Measurements from ENCODE around the gene CRABP2. TPM values are rescaled to one million over a fixed set of nuclear protein-coding genes. Genes with fewer than 3 reads are reported as not detected.
A peak's percentile ranks its signal among the peaks of the same experiment; 100 is the strongest.

Gene CRABP2
- polyA plus RNA-seq (2013, experiment 1 of 4): 697 TPM
- 522 TPM for polyA plus RNA-seq (2013, experiment 2 of 4)
- polyA plus RNA-seq (2013, experiment 3 of 4): 545 TPM
- 604 TPM for polyA plus RNA-seq (2013, experiment 4 of 4)

DNA sequence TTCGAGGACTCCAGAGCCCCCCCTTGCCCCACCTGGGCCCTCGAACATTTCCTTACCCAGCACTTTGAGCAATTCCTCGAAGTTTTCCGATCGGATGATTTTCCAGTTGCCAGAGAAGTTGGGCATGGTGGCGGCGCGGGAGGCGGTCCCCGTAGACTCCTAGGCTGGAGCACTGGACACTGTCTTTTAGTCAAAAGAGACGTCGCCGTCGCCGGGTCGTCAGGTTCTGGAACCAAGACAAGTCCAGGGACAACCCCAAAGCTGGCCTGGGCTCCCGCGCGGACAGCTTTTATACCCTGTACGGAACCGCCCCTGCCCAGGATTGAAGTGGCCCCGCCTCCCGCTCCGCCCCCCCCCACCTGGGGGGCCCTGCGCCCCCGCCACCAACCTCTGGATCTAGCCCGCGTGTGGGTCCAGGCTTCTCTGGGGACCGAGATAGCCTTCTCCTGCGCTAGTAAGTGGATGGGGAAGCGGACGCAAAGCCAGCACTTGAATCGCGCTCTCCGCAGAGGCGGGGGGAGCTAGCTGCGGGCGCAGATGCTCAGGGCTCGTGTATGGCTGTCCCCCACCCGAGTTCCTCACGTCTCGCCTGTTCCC lies at the start of gene CRABP2:
Gene CRABP2 (minus strand): TSS at position 263 of the 597 bp plus-strand sequence. CDS start 137 bp downstream, at position 126.
- WGBS, 2 experiments: 0 to 1% methylated on average over 42 of the region's 42 CpGs

GRCh38 chr1:156754219-156754618 lies 48.8 kb upstream of the CRABP2 start:
- H3K9me3 ChIP-seq (ENCODE audit: control insufficient read depth, low read length): no peaks in the 10 kb centered on the region
- H3K27ac ChIP-seq (ENCODE audit: insufficient read depth, low read depth, low read length, poor library complexity, severe bottlenecking): no peak overlapping the region
- H3K36me3 ChIP-seq (ENCODE audit: control insufficient read depth, insufficient read depth, low read length): no peaks in the 10 kb centered on the region
- WGBS, 2 experiments: 91 to 93% methylated on average over 8 of the region's 8 CpGs
- H3K27me3 ChIP-seq (ENCODE audit: control insufficient read depth, insufficient read depth, low read length, poor library complexity, severe bottlenecking): no peaks in the 10 kb centered on the region
- H3K4me1 ChIP-seq (ENCODE audit: control insufficient read depth, insufficient read depth, low read length): peaks cover 13% of the 10 kb centered on the region
- no peak overlapping the region for H3K4me3 ChIP-seq (ENCODE audit: insufficient read depth, low read depth, low read length)

More for the DNA sequence above, at the start of gene CRABP2:
- H3K27ac ChIP-seq (ENCODE audit: insufficient read depth, low read depth, low read length, poor library complexity, severe bottlenecking): peak within 1 kb of the TSS; percentile 84
- H3K27me3 ChIP-seq (ENCODE audit: control insufficient read depth, insufficient read depth, low read length, poor library complexity, severe bottlenecking): peaks cover 4% of the 10 kb centered on the region
- H3K4me1 ChIP-seq (ENCODE audit: control insufficient read depth, insufficient read depth, low read length): peaks cover 53% of the 10 kb centered on the region
- peak within 1 kb of the TSS; percentile 55 for H3K4me3 ChIP-seq (ENCODE audit: insufficient read depth, low read depth, low read length)
- H3K36me3 ChIP-seq (ENCODE audit: control insufficient read depth, insufficient read depth, low read length): no peaks in the 10 kb centered on the region
- H3K9me3 ChIP-seq (ENCODE audit: control insufficient read depth, low read length): no peaks in the 10 kb centered on the region

DNA sequence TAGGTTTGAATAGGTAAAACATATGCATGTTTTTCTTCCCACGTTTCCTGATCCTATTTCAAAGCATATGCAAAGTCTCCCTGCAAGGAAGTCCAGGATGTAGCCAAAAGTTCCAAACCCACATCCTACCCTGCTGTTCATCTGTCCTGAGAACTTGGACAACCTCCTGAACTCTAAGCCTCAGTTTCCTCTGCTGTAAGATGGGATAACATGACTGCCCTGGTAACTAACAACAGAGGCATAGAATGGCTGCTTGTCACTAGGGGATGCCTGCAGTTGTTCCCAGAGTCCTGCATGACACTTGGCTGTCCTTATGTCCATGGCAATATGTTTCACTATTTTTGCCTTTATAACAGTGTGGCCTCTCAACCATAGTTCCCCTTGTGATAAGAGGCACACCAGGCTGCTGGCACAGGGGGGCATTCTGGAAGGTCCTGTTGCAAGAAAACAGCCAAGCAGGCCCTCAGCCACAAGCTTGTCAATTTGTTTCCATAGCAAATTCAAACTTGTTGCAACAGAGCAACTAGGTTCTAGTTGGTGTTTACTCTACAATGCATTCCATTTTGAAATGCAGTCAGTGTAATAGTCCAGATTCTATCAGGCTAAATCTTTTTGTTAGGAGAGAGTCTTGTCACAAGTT lies 47.6 kb upstream of the CRABP2 start:
- Histone ChIP-seq H3K9me3 (ENCODE audit: control insufficient read depth, low read length) (no peaks in the 10 kb centered on the region), H3K27ac (ENCODE audit: insufficient read depth, low read depth, low read length, poor library complexity, severe bottlenecking) (no peak overlapping the region), H3K4me3 (ENCODE audit: insufficient read depth, low read depth, low read length) (peak overlapping the region; percentile 72), H3K36me3 (ENCODE audit: control insufficient read depth, insufficient read depth, low read length) (no peaks in the 10 kb centered on the region), H3K4me1 (ENCODE audit: control insufficient read depth, insufficient read depth, low read length) (peaks cover 26% of the 10 kb centered on the region), H3K27me3 (ENCODE audit: control insufficient read depth, insufficient read depth, low read length, poor library complexity, severe bottlenecking) (no peaks in the 10 kb centered on the region)
- 60 to 85% methylated on average over 1 of the region's 1 CpG for WGBS, 2 experiments

GRCh38 chr1:156751757-156752481 lies 46.5 kb upstream of the CRABP2 start:
- no peaks in the 10 kb centered on the region for H3K9me3 ChIP-seq (ENCODE audit: control insufficient read depth, low read length)
- H3K4me1 ChIP-seq (ENCODE audit: control insufficient read depth, insufficient read depth, low read length): peaks cover 33% of the 10 kb centered on the region
- peak overlapping the region; percentile 79 for H3K27ac ChIP-seq (ENCODE audit: insufficient read depth, low read depth, low read length, poor library complexity, severe bottlenecking)
- WGBS, 2 experiments: 0% methylated on average over 68 of the region's 68 CpGs
- H3K4me3 ChIP-seq (ENCODE audit: insufficient read depth, low read depth, low read length): peak overlapping the region; percentile 72
- no peaks in the 10 kb centered on the region for H3K36me3 ChIP-seq (ENCODE audit: control insufficient read depth, insufficient read depth, low read length)
- no peaks in the 10 kb centered on the region for H3K27me3 ChIP-seq (ENCODE audit: control insufficient read depth, insufficient read depth, low read length, poor library complexity, severe bottlenecking)

DNA sequence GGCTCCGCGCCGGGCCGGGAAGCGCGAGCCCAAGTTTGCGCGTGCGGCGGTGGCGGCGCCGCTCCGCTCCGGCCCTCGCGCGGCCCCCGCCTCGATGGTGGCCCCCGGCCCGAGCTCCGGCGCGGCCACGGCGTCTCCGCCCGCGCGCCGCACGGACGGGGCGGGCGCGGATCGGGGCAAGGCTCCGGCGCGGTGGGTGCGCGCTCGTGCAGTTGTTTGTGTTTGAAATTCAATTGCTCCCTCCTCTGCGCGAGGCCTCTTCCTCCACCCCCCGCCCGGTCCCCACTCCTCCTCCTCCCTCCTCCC lies 46.0 kb upstream of the CRABP2 start, which contains the start of gene HDGF:
Gene HDGF (minus strand): TSS at position 225 of the 306 bp plus-strand sequence. CDS start 246 bp downstream, outside the sequence.
- H3K9me3 ChIP-seq (ENCODE audit: control insufficient read depth, low read length): no peaks in the 10 kb centered on the region

GRCh38 chr1:156750711-156751450 lies 45.5 kb upstream of the CRABP2 start:
- H3K27ac ChIP-seq (ENCODE audit: insufficient read depth, low read depth, low read length, poor library complexity, severe bottlenecking): peak overlapping the region; percentile 2
- no peaks in the 10 kb centered on the region for H3K9me3 ChIP-seq (ENCODE audit: control insufficient read depth, low read length)
- H3K4me3 ChIP-seq (ENCODE audit: insufficient read depth, low read depth, low read length): peak overlapping the region; percentile 72
- H3K4me1 ChIP-seq (ENCODE audit: control insufficient read depth, insufficient read depth, low read length): peaks cover 38% of the 10 kb centered on the region
- WGBS, 2 experiments: 0 to 1% methylated on average over 64 of the region's 64 CpGs
- no peaks in the 10 kb centered on the region for H3K36me3 ChIP-seq (ENCODE audit: control insufficient read depth, insufficient read depth, low read length)
- H3K27me3 ChIP-seq (ENCODE audit: control insufficient read depth, insufficient read depth, low read length, poor library complexity, severe bottlenecking): no peaks in the 10 kb centered on the region

More for the DNA sequence above, 46.0 kb upstream of the CRABP2 start, which contains the start of gene HDGF:
- H3K27me3 ChIP-seq (ENCODE audit: control insufficient read depth, insufficient read depth, low read length, poor library complexity, severe bottlenecking): no peaks in the 10 kb centered on the region
- 0% methylated on average over 47 to 48 of the region's 48 CpGs for WGBS, 2 experiments
- peak within 1 kb of the TSS; percentile 79 for H3K27ac ChIP-seq (ENCODE audit: insufficient read depth, low read depth, low read length, poor library complexity, severe bottlenecking)
- H3K4me1 ChIP-seq (ENCODE audit: control insufficient read depth, insufficient read depth, low read length): peaks cover 33% of the 10 kb centered on the region
- no peaks in the 10 kb centered on the region for H3K36me3 ChIP-seq (ENCODE audit: control insufficient read depth, insufficient read depth, low read length)
- H3K4me3 ChIP-seq (ENCODE audit: insufficient read depth, low read depth, low read length): peak within 1 kb of the TSS; percentile 72

DNA sequence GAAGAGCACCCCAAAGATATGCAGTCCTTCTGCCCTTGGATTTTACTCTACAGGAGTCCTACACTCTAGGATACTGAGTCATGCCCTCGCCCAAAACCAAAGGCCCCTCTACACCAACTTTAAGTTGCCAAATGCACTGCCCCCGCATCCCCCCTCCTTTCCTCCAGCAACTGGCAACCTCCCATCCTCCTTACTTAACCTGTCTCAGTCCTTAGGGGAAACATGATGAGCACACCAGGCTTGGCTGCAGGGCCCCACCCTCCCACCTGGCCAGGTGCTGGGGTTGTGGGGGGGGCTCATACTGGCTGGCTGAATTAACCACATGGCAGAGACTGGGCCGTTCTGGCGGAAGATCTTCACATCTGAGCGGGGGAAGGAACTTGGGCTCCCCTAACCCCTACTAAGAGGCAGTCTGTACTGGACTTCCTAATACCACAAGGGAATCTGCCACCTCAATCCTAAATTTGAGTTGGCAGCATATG lies 44.8 kb upstream of the CRABP2 start:
- Histone ChIP-seq H3K27me3 (ENCODE audit: control insufficient read depth, insufficient read depth, low read length, poor library complexity, severe bottlenecking) (no peaks in the 10 kb centered on the region), H3K9me3 (ENCODE audit: control insufficient read depth, low read length) (no peaks in the 10 kb centered on the region), H3K4me3 (ENCODE audit: insufficient read depth, low read depth, low read length) (peak overlapping the region; percentile 72), H3K36me3 (ENCODE audit: control insufficient read depth, insufficient read depth, low read length) (no peaks in the 10 kb centered on the region), H3K27ac (ENCODE audit: insufficient read depth, low read depth, low read length, poor library complexity, severe bottlenecking) (no peak overlapping the region), H3K4me1 (ENCODE audit: control insufficient read depth, insufficient read depth, low read length) (peaks cover 44% of the 10 kb centered on the region)
- WGBS, 2 experiments: 12 to 15% methylated on average over 5 of the region's 5 CpGs

DNA sequence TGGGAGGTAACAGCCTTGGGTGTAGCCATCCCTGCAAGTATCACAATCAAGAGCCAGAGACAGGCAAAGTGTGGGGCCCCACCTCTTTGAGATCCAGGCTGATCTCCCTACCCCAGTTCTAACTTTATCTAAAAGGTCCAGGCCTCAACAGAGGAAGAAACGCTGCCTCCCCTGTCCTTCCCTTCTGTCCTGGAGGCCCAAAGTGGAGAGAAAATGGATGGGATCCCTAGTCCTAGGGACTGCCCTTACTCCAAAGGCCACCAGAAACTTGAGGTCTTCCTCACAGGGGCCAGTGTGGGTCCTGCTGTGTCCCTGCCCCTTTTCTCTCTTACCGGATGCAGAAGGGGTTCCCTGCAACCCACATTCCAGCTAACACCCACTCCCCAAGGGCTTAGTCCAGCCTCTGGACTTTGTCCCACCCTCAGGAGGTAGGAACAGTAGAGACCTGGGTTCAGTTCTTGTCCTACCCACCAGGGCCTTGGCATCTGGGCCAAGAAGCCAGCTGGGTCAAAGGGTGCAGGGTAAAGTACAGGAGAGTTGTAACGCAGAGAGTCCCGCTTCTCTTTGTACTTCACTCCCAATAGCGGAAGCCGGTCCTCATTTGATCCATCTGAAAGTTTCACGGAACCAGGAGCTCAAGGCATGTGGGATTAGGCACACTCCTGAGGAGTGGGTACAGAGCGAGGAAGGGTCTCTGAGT lies 44.2 kb upstream of the CRABP2 start:
- 72 to 78% methylated on average over 8 of the region's 8 CpGs for WGBS, 2 experiments
- peak overlapping the region; percentile 9 for H3K27ac ChIP-seq (ENCODE audit: insufficient read depth, low read depth, low read length, poor library complexity, severe bottlenecking)
- H3K4me1 ChIP-seq (ENCODE audit: control insufficient read depth, insufficient read depth, low read length): peaks cover 47% of the 10 kb centered on the region
- H3K9me3 ChIP-seq (ENCODE audit: control insufficient read depth, low read length): no peaks in the 10 kb centered on the region
- no peaks in the 10 kb centered on the region for H3K27me3 ChIP-seq (ENCODE audit: control insufficient read depth, insufficient read depth, low read length, poor library complexity, severe bottlenecking)
- H3K4me3 ChIP-seq (ENCODE audit: insufficient read depth, low read depth, low read length): peak overlapping the region; percentile 72
- H3K36me3 ChIP-seq (ENCODE audit: control insufficient read depth, insufficient read depth, low read length): no peaks in the 10 kb centered on the region

- no peaks in the 10 kb centered on the region for H3K27me3 ChIP-seq (ENCODE audit: control insufficient read depth, insufficient read depth, low read length, poor library complexity, severe bottlenecking)
- no peak overlapping the region for H3K27ac ChIP-seq (ENCODE audit: insufficient read depth, low read depth, low read length, poor library complexity, severe bottlenecking)
- WGBS, 2 experiments: 68 to 71% methylated on average over 9 of the region's 9 CpGs
- H3K36me3 ChIP-seq (ENCODE audit: control insufficient read depth, insufficient read depth, low read length): peaks cover 4% of the 10 kb centered on the region
- H3K4me1 ChIP-seq (ENCODE audit: control insufficient read depth, insufficient read depth, low read length): peaks cover 47% of the 10 kb centered on the region
- H3K9me3 ChIP-seq (ENCODE audit: control insufficient read depth, low read length): no peaks in the 10 kb centered on the region
- H3K4me3 ChIP-seq (ENCODE audit: insufficient read depth, low read depth, low read length): peak overlapping the region; percentile 72
Measured at GRCh38 chr1:156748670-156749418, 43.5 kb upstream of the CRABP2 start.
